AG09319 (cell line): ENCODE results near the gene VTI1A.
"Not testable (repeated sequence)": the region's sequence is repeated elsewhere in the genome, so short reads cannot be mapped to it uniquely, and the experiment has no call there.

Source experiments
- DNase-seq: peaks from one replicate; pipeline ENCODE4 v3.0.0-alpha.2; 2010; ENCODE audit warnings: low read depth; ENCODE audit errors: extremely low read depth
- CTCF ChIP-seq: IDR thresholded peaks from 2 replicates; pipeline ENCODE4 v1.5.1; 2011; ENCODE audit warnings: low read depth, mild to moderate bottlenecking, inconsistent platforms, low read length, moderate library complexity

The VTI1A gene

GRCh38 chr10:112539340-112539739 lies 92.3 kb downstream of the VTI1A start:
- no peak for DNase-seq
- no peak for TF ChIP-seq CTCF

- not testable (repeated sequence) for DNase-seq
These were observed 95.8 kb downstream of the VTI1A start for GRCh38 chr10:112542823-112543222.

- TF ChIP-seq CTCF: no peak
- DNase-seq: no peak
These were observed 99.5 kb downstream of the VTI1A start for GRCh38 chr10:112546474-112546873.

DNA sequence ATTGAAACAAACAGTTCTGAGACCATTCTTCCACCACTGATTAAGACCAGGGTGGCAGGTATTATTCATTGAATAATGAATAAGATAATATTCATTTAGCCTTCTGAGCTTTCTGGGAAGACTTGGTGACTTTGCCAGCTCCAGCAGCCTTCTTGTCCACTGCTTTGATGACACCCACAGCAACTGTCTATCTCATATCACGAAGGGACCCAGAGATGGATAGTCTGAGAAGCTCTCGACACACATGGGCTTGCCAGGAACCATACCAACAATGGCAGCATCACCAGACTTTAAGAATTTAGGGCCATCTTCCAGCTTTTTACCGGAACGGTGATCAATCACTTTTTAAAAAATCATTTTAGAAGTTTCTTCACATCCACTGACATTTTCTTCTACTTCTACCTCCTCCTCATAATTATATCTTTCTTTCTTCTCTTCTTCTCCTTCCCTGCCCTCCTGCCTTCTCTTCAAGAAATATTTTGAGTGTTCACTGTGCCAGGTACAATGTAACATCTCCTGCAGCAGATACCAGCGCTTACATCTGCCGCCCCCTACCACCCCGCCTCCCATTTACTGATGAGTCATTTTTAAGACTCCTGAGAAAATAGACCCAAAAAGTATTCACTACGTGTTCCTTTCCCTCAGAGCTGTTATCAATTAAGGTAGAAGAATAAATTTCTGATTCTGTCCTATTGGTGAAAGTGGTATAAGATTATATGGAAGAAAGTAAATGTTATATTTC lies 101.7 kb downstream of the VTI1A start:
- no peak for TF ChIP-seq CTCF
- no peak for DNase-seq

DNA sequence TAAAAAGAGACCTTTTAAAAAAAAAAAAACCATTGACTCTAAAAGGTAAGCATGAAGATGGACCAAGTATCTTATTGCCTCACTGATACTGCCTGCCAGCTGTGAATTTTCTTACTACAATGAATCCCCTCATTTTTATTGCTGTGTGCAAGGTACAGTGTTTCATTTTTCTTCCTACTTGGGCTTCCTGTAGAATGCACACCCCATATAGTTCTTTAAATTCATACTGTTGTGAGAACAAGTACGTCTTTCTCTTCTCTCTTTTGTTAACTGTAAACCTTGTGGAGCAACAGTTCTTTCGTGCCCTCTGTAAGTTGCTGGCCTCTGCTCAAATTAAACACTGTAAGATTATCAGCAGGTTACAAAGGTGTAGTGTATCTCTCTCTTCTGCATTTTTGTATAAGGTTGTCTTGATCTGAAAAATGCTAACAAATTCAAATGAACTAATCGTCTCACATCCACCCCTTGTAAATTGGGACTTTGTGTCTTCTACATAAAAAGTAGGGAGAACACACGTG lies 105.6 kb downstream of the VTI1A start:
- no peak for TF ChIP-seq CTCF
- no peak for DNase-seq

GRCh38 chr10:112553315-112553714 lies 106.3 kb downstream of the VTI1A start:
- TF ChIP-seq CTCF: no peak
- no peak for DNase-seq

- DNase-seq: no peak
- TF ChIP-seq CTCF: no peak
These were observed 107.2 kb downstream of the VTI1A start for GRCh38 chr10:112554263-112554662.

DNA sequence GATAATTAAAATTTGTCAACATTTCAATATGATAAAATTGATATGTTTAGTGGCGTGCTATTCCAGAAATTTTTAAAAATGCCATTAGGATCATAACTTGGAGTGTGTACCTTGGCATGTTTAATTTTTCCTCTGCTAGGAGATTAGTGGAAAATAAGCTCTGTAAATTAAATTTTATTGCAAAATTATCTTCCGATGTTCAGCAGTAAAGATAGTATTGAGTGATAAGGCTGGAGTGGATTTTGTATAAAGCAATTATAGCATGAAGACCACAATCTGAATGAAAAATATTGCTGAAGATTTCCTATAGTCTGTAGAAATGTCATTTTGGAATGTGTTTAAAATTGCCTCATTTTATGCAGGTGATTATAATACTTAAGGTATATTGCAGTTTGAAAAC lies 110.2 kb downstream of the VTI1A start:
- no peak for DNase-seq
- TF ChIP-seq CTCF: no peak
